Fibroblast of pulmonary artery (primary cell): ENCODE data around the gene GSTM5.
"Not testable (repeated sequence)": the region's sequence is repeated elsewhere in the genome, so short reads cannot be mapped to it uniquely, and the experiment has no call there.

Experiments
- DNase-seq: peaks from one replicate; pipeline ENCODE4 v3.0.0-alpha.2; 2010; ENCODE audit warnings: low read depth
- H3K4me3 ChIP-seq: replicated peaks from 2 replicates; pipeline ENCODE4 v1.5.1; 2011; ENCODE audit warnings: low read depth, mild to moderate bottlenecking, control low read depth, low read length, moderate library complexity
- TF ChIP-seq, protein P1 (sequence below): IDR thresholded peaks from 2 replicates; pipeline ENCODE4 v1.5.1; 2011; ENCODE audit warnings: mild to moderate bottlenecking, control low read depth, low read length, inconsistent platforms; ENCODE audit errors: missing control alignments

Gene GSTM5

DNA sequence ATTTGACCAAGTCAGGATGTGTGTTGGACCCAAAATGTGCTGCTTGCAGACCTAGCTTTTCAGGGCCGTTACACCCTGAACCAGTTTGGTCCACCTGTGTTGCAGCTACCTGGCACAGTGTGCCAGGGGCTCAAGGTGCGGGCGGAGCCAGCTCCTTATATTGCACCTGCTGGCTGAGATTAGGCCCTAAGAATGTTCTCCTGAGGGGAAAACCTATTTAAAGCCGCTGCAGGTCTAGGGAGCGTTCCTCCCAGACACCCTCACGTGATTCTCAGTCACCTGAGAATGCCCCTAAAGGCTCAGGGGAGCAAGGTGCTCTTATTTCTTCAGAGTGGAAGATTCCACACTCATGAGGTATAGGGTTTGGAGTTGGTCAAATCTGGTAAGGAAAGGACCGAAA lies 16.8 kb downstream of the GSTM5 start:
- TF ChIP-seq, protein P1, sequence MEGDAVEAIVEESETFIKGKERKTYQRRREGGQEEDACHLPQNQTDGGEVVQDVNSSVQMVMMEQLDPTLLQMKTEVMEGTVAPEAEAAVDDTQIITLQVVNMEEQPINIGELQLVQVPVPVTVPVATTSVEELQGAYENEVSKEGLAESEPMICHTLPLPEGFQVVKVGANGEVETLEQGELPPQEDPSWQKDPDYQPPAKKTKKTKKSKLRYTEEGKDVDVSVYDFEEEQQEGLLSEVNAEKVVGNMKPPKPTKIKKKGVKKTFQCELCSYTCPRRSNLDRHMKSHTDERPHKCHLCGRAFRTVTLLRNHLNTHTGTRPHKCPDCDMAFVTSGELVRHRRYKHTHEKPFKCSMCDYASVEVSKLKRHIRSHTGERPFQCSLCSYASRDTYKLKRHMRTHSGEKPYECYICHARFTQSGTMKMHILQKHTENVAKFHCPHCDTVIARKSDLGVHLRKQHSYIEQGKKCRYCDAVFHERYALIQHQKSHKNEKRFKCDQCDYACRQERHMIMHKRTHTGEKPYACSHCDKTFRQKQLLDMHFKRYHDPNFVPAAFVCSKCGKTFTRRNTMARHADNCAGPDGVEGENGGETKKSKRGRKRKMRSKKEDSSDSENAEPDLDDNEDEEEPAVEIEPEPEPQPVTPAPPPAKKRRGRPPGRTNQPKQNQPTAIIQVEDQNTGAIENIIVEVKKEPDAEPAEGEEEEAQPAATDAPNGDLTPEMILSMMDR: no peak
- DNase-seq: no peak
- no peak overlapping the region for H3K4me3 ChIP-seq

DNA sequence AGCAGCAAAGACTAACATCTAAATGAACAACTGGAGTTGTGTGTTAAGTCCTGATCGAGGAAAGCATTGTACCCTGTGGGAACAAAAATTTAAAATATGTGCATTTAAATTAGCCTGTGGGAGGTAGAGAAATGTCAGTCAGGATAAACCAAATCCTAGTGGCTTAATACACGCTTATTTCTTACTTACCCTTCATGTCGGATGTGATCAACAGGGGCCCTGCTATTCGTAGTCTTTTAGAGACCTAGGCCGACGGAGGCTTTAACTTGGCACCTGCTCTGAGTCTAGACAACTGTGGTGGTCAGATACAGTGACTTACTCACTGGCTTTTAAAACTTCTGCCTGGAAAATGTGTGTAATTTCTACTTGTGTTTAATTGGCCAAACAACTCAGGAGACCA lies 18.6 kb downstream of the GSTM5 start:
- no peak for DNase-seq
- TF ChIP-seq, protein P1: no peak
- H3K4me3 ChIP-seq: no peak overlapping the region

DNA sequence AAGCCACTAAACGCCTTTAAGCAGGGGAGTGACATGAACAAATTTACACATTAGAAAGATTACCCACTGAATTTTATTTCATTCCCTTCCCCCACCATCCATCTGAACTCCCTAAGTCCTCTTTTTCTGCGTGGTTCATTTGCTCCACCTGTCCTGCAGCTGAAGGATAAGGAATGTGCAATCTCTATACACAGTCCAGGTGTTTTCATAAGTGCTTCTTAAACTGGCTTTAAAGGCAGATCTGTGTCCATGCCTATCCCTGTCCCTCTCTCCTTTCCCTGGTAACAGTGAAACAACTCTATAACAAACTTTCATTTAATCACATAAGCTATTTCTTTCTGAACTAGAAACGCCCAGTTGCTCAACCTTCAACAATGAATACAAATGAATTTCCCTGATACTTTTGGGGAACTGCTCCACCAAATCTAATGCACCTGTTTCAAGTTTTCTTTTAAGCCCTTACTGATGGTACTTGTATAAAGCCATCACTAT lies 20.4 kb downstream of the GSTM5 start:
- H3K4me3 ChIP-seq: no peak overlapping the region
- TF ChIP-seq, protein P1: no peak
- DNase-seq: no peak

DNA sequence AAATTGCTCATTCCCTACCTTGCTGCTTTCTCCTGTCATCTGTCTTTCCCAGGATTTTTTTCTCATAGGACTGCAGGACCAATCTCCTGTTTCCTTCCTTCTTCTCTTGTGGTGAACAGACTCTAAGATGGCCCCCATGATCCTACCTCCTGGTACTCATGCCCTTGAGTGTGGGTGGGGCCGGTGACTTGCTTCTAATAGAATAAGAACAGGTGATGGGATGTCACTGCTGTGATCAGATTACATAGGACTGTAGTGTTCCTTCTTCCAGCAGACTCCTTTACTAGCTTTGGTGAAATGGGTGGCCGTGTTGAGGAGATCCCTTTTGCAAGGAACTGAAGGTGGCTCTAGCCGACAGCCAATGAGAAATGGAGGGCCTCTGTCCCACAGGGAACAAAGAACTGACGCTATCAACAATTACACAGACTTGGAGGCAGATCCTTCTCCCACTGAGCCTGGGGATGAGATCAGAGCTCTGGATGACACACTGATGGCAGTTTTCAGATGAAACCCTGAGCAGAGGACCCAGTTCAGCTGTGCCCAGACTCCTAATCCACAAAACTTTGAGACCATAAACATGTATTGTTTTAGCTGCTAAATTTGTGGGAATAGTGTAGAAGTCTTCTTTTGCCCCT lies 21.3 kb downstream of the GSTM5 start:
- TF ChIP-seq, protein P1: no peak
- DNase-seq: no peak
- H3K4me3 ChIP-seq: no peak overlapping the region

DNA sequence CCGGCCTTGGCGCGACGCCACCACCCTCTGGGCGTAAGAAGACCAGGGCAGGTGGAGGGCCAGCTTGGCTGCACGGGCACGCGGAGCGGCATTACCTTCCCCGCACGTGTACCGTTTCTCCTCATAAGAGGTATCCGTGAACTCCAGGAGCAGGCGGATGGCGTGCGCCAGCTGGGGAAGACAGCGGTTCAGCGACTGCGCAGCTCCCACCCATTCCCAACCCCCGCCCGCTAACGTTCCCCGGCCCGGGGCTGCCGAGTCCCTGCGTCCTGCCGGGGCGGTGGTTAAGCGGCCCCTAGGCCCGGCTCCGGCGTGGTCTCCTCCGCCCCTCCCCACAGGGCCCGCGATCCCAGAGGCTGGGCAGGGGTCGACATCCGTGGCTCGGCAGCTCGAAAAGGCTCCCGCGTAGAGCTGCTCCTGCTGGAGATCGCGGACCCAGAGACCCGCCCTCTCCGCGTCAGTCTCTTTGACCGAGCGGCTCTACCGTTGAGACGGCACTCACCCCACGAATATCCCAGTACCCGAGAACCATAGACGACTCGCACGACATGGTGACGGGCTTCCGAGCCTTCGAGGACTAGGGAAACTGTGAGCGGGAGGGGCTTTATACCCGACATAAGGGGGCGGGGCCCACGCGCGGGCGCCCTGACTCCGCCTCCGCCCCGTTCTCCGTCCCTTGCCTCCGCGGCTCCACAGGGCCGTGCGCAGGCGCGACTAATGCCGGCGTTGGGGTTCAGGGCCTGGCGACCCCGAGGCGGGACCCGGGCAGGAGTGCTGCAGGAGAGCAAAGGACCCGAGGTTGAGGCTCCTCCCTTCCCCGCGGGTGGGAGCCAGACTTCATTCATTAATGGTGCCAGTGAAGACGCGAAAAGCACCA lies 27.9 kb downstream of the GSTM5 start:
- peak overlapping the region; percentile 71 for H3K4me3 ChIP-seq
- DNase-seq: peak; percentile 67
- TF ChIP-seq, protein P1: no peak

DNA sequence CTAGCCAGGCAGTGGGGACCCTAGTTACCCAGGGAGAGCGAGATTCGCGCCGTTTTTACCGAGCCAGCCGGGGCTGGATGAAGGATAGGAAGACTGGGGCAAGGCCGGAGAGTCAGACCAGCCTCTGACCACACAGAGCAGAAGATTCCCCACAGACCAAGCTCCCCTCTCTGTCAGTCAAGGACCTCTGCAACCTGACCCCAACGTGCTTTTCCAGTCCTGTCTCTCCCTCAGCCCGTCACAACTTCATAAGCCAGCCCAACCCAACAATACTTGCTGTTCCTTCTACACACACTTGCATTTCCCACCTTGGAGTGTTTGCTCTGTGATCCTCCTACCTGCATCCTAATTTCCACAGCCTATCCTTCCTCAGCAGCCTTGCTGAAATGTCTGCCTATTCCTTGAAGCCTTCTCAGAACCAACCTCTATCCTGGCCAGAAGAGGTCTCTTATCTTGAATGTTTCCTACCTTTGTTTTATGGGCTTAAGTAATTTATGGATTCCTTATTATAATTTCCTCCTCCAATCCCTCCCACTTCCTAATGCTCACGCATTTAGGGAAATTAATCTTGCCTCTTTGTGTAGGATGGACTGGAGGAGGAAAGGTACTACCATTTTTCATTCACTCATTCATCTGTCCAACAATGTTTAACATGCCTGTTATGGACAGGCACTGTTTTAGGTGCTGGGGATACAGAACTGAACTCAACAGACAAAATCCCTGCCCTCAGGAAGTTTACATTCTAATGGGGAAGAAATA lies 28.7 kb downstream of the GSTM5 start, which contains the start of gene GSTM3:
Gene GSTM3 (minus strand): TSS at position 424 of the 759 bp plus-strand sequence. CDS start 751 bp downstream, outside the sequence.
- TF ChIP-seq, protein P1: no peak
- peak within 1 kb of the TSS; percentile 71 for H3K4me3 ChIP-seq
- DNase-seq: no peak

DNA sequence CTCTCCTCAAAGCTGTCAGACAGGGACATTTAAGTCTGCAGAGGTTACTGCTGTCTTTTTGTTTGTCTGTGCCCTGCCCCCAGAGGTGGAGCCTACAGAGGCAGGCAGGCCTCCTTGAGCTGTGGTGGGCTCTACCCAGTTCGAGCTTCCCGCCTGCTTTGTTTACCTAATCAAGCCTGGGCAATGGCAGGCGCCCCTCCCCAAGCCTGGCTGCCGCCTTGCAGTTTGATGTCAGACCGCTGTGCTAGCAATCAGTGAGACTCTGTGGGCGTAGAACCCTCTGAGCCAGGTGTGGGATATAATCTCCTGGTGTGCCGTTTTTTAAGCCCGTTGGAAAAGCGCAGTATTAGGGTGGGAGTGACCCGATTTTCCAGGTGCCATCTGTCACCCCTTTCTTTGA lies 36.3 kb downstream of the GSTM5 start:
- H3K4me3 ChIP-seq, DNase-seq: not testable (repeated sequence)
